ENCODE data around the gene LAMB3. TPM values are rescaled to one million over a fixed set of nuclear protein-coding genes. Genes with fewer than 3 reads are reported as not detected.

Gene LAMB3
- total RNA-seq, 1 experiment from 2014 or later = 70.2 TPM

DNA sequence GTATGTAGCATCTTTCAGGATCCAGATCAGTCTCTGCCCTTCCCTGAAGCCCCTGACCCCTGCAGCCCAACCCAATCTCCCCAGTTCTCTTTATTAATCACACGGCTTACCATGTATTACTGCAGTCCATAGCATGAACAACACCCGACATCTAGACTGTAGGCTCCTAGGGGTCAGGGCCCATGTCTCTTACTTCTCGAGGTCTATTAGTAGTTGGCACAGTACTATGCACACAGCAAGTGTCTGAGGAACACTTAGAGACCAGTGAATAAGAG lies 41.7 kb downstream of the LAMB3 start (continued):
- TF ChIP-seq ZNF274 (IDR thresholded peaks at IDR 0.05; ENCODE audit: low read depth, low read length) (no peak), EZH2phosphoT487 (IDR thresholded peaks at IDR 0.05; ENCODE audit: borderline replicate concordance) (no peak), ELF1 (IDR thresholded peaks at IDR 0.05; ENCODE audit: borderline replicate concordance, low read depth) (no peak)

GRCh38 chr1:209609791-209610630 lies 42.2 kb downstream of the LAMB3 start:
- Histone ChIP-seq H4K20me1 (ENCODE audit: insufficient read depth) (no peaks in the 10 kb centered on the region), H3K4me2 (ENCODE audit: low read length) (no peak overlapping the region), H3K27ac (ENCODE audit: low read depth, low read length) (no peak overlapping the region), H3K4me3 (replicated peaks in 1 of 2; ENCODE audit: low read depth in 1 of 2, low read length in 2 of 2) (no peak overlapping the region), H3K27me3 (ENCODE audit: insufficient read depth, low read length) (no peaks in the 10 kb centered on the region), H3K79me2 (ENCODE audit: insufficient read depth, low read length) (no peaks in the 10 kb centered on the region), H3K36me3 (ENCODE audit: control insufficient read depth in 1 of 2, insufficient read depth in 2 of 2, low read length in 2 of 2) (no peaks in the 10 kb centered on the region), H2AFZ (ENCODE audit: low read depth, low read length, poor library complexity, severe bottlenecking) (no peak overlapping the region), H3K9ac (ENCODE audit: low read length) (no peak overlapping the region), H3K4me1 (ENCODE audit: control insufficient read depth in 1 of 2, insufficient read depth in 2 of 2, low read length in 2 of 2) (peaks cover 0 to 6% of the 10 kb centered on the region in 2 experiments; a peak in 1 of 4 replicates), H3K9me2 (ENCODE audit: insufficient read depth) (no peaks in the 10 kb centered on the region), H3K9me3 (ENCODE audit: control insufficient read depth in 1 of 2, insufficient read depth in 1 of 2, low read depth in 1 of 2, low read length in 2 of 2) (no peaks in the 10 kb centered on the region)
- BruUV-seq (replicated peaks) = no TSS peak
- TF ChIP-seq EZH2phosphoT487 (IDR thresholded peaks at IDR 0.05; ENCODE audit: borderline replicate concordance) (no peak), ELF1 (IDR thresholded peaks at IDR 0.05; ENCODE audit: borderline replicate concordance, low read depth) (no peak), JUND (IDR thresholded peaks at IDR 0.05) (no peak), SRF (IDR thresholded peaks at IDR 0.05; ENCODE audit: low read depth) (no peak), SP1 (IDR thresholded peaks at IDR 0.05; ENCODE audit: low read depth) (no peak), SIN3A (IDR thresholded peaks at IDR 0.05; ENCODE audit: low read depth) (no peak), TCF7L2 (IDR thresholded peaks at IDR 0.05; ENCODE audit: borderline replicate concordance, extremely low read depth, insufficient read depth, insufficient read length) (no peak), CEBPB (IDR thresholded peaks at IDR 0.05; ENCODE audit: low read depth) (no peak)
- TF ChIP-seq, protein P1, sequence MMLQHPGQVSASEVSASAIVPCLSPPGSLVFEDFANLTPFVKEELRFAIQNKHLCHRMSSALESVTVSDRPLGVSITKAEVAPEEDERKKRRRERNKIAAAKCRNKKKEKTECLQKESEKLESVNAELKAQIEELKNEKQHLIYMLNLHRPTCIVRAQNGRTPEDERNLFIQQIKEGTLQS (IDR thresholded peaks at IDR 0.05) = no peak
- TF ChIP-seq, protein P2, sequence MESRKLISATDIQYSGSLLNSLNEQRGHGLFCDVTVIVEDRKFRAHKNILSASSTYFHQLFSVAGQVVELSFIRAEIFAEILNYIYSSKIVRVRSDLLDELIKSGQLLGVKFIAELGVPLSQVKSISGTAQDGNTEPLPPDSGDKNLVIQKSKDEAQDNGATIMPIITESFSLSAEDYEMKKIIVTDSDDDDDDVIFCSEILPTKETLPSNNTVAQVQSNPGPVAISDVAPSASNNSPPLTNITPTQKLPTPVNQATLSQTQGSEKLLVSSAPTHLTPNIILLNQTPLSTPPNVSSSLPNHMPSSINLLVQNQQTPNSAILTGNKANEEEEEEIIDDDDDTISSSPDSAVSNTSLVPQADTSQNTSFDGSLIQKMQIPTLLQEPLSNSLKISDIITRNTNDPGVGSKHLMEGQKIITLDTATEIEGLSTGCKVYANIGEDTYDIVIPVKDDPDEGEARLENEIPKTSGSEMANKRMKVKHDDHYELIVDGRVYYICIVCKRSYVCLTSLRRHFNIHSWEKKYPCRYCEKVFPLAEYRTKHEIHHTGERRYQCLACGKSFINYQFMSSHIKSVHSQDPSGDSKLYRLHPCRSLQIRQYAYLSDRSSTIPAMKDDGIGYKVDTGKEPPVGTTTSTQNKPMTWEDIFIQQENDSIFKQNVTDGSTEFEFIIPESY (IDR thresholded peaks at IDR 0.05; ENCODE audit: extremely low read depth, insufficient replicate concordance, low read length) = no peak
- POLR2A ChIA-PET = no interaction called here
- ATAC-seq = no peak
- DNase-seq (ENCODE audit: low read depth, low spot score) = no peak
- intact Hi-C loops (cut with micrococcal nuclease) = no loop called here
- RAD21 ChIA-PET (ENCODE audit: low non-redundant PET in 1 of 2, low total read pairs in 2 of 2, uncharacterized antibody in 2 of 2, unreplicated experiment in 2 of 2) = no interaction called here
- CTCF ChIA-PET = no interaction called here
